Measurements from ENCODE around the gene PRKN. TPM values are rescaled to one million over a fixed set of nuclear protein-coding genes. Genes with fewer than 3 reads are reported as not detected.

The PRKN gene
- total RNA-seq, 1 experiment from 2014 or later = 0.46 TPM

GRCh38 chr6:161366301-161366923, 1361.2 kb downstream of the PRKN start:
- no TSS peak for BruUV-seq (replicated peaks)
- DNase-seq (ENCODE audit: low read depth, low spot score) (no peak), ATAC-seq (no peak)
- ChIA-PET POLR2A (no interaction called here), CTCF (no interaction called here)
- H3K27ac ChIP-seq (ENCODE audit: low read length) = no peak overlapping the region
- intact Hi-C loops (cut with micrococcal nuclease; ENCODE audit: unreplicated experiment) = no loop called here
- no peak overlapping the region for H3K4me3 ChIP-seq (ENCODE audit: low read depth in 2 of 2, low read length in 2 of 2)
- H3K27me3 ChIP-seq (ENCODE audit: control insufficient read depth, insufficient read depth, low read length) = no peaks in the 10 kb centered on the region
- no peaks in the 10 kb centered on the region for H3K36me3 ChIP-seq (ENCODE audit: control insufficient read depth, insufficient read depth, low read length)
- TF ChIP-seq CTCF (IDR thresholded peaks at IDR 0.05) = no peak
- TF ChIP-seq POLR2AphosphoS5 (IDR thresholded peaks at IDR 0.05; ENCODE audit: low read depth, low read length) = no peak
- no peak for TF ChIP-seq TCF7L2 (IDR thresholded peaks at IDR 0.05; ENCODE audit: low read depth, low read length)
- TF ChIP-seq SIN3A (IDR thresholded peaks at IDR 0.05; ENCODE audit: borderline replicate concordance, insufficient read depth, low read depth, low read length) = no peak
- TF ChIP-seq REST (IDR thresholded peaks at IDR 0.05; ENCODE audit: insufficient read depth in 1 of 2, low read depth in 2 of 2, low read length in 1 of 2) = no peak
- in situ Hi-C loops (cut with HindIII; ENCODE audit: low pct_unique_long_range_greater_than_20kb, low sequenced_read_pairs) = no loop called here
- peaks cover 4% of the 10 kb centered on the region; the same call in 1 of the 2 replicates for H3K9me3 ChIP-seq (ENCODE audit: control insufficient read depth, insufficient read depth, low read depth, low read length)
- no peaks in the 10 kb centered on the region for H3K4me1 ChIP-seq (ENCODE audit: control insufficient read depth, insufficient read depth, low read length)

- no peak for ATAC-seq
- no peaks in the 10 kb centered on the region for H3K36me3 ChIP-seq (ENCODE audit: control insufficient read depth, insufficient read depth, low read length)
- ChIA-PET POLR2A (no interaction called here), CTCF (no interaction called here)
- intact Hi-C loops (cut with micrococcal nuclease; ENCODE audit: unreplicated experiment) (no loop called here), in situ Hi-C loops (cut with HindIII; ENCODE audit: low pct_unique_long_range_greater_than_20kb, low sequenced_read_pairs) (no loop called here)
- no TSS peak for BruUV-seq (replicated peaks)
- no peaks in the 10 kb centered on the region for H3K27me3 ChIP-seq (ENCODE audit: control insufficient read depth, insufficient read depth, low read length)
- H3K27ac ChIP-seq (ENCODE audit: low read length) = no peak overlapping the region
- no peak for DNase-seq (ENCODE audit: low read depth, low spot score)
- H3K4me1 ChIP-seq (ENCODE audit: control insufficient read depth, insufficient read depth, low read length) = no peaks in the 10 kb centered on the region
- peaks cover 4% of the 10 kb centered on the region; the same call in 1 of the 2 replicates for H3K9me3 ChIP-seq (ENCODE audit: control insufficient read depth, insufficient read depth, low read depth, low read length)
- TF ChIP-seq CTCF (IDR thresholded peaks at IDR 0.05) (no peak), SIN3A (IDR thresholded peaks at IDR 0.05; ENCODE audit: borderline replicate concordance, insufficient read depth, low read depth, low read length) (no peak), REST (IDR thresholded peaks at IDR 0.05; ENCODE audit: insufficient read depth in 1 of 2, low read depth in 2 of 2, low read length in 1 of 2) (no peak), POLR2AphosphoS5 (IDR thresholded peaks at IDR 0.05; ENCODE audit: low read depth, low read length) (no peak), TCF7L2 (IDR thresholded peaks at IDR 0.05; ENCODE audit: low read depth, low read length) (no peak)
- no peak overlapping the region for H3K4me3 ChIP-seq (ENCODE audit: low read depth in 2 of 2, low read length in 2 of 2)
Observed at GRCh38 chr6:161365633-161366032, 1361.9 kb downstream of the PRKN start.
